Testis (tissue), 3 donors: ENCODE measurements around the gene GALE. TPM values are rescaled to one million over a fixed set of nuclear protein-coding genes. Genes with fewer than 3 reads are reported as not detected.
A peak's percentile ranks its signal among the peaks of the same experiment; 100 is the strongest.

Source experiments
- DNase-seq: peaks from one replicate; pipeline ENCODE4 v3.0.0-alpha.2; 2019
- H3K27ac ChIP-seq, 2 donors: fragments of 200-600 bp; sonication (generic); one replicate each; pipeline ENCODE4 v1.5.1; 2019
- H3K27me3 ChIP-seq: fragments of 200-600 bp; sonication (generic); one replicate; pipeline ENCODE4 v1.5.1; 2019
- H3K36me3 ChIP-seq: fragments of 200-600 bp; sonication (generic); one replicate; pipeline ENCODE4 v1.5.1; 2017; ENCODE audit warnings: low read depth; ENCODE audit errors: missing control alignments
- H3K4me1 ChIP-seq: fragments of 200-600 bp; sonication (generic); one replicate; pipeline ENCODE4 v1.5.1; 2019
- H3K4me3 ChIP-seq, 2 donors: fragments of 200-600 bp; sonication (generic); one replicate each; pipeline ENCODE4 v1.5.1; 2017 to 2019
- H3K9me3 ChIP-seq: fragments of 200-600 bp; sonication (generic); one replicate; pipeline ENCODE4 v1.5.1; 2017
- POLR2A ChIP-seq: fragments of 450-650 bp; IDR thresholded peaks from one replicate; pipeline ENCODE4 v1.6.1; 2017; ENCODE audit warnings: antibody characterized with exemption, mild to moderate bottlenecking, moderate library complexity
- WGBS, 2 donors: methylation state at CpG; one replicate each; pipeline ENCODE4 v1.1.5; 2018; 5-methylcytosine and 5-hydroxymethylcytosine counted together
- intact Hi-C: fragments of 100-400 bp; cut with DNase I; formaldehyde crosslinking; loops from one replicate; pipeline ENCODE4 v1.15.1; 2023; ENCODE audit warnings: low total_unique reads
- polyA plus RNA-seq: library from polyadenylated mRNA; stranded (reverse); fragments of 350-450 nt; fragmentation: Illumina TruSeq; extraction: RNeasy Lipid Tissue Mini Kit (QIAGEN cat#74804); gene quantifications from one replicate; pipeline ENCODE4 v1.2.3, GENCODE V29; 2014; ENCODE audit warnings: low read depth, low replicate concordance; ENCODE audit not compliant: insufficient read depth
- total RNA-seq, 2 donors: library from RNA; depleted of rRNA; stranded (reverse); fragments of >200 nt; gene quantifications; one replicate each; pipeline ENCODE4 v1.2.3, GENCODE V29; 2016
- TF ChIP-seq, protein P1 (sequence below), 3 experiments: fragments of 450-650 bp in 2 of 3; fragments of 200-600 bp in 1 of 3; sonication (generic) in 1 of 3; IDR thresholded peaks; one replicate each; pipeline ENCODE4 v1.5.1; 2016 to 2019; ENCODE audit warnings: antibody characterized with exemption in 3 of 3, mild to moderate bottlenecking in 2 of 3, moderate library complexity in 1 of 3

GALE gene
- total and polyA plus RNA-seq, 3 donors from 2014 or later = 18.7 to 26.1 (median 23.2) TPM

GRCh38 chr1:23792151-23792945 is 8.2 kb downstream of the GALE start:
- no peak for TF ChIP-seq POLR2A
- TF ChIP-seq, protein P1, sequence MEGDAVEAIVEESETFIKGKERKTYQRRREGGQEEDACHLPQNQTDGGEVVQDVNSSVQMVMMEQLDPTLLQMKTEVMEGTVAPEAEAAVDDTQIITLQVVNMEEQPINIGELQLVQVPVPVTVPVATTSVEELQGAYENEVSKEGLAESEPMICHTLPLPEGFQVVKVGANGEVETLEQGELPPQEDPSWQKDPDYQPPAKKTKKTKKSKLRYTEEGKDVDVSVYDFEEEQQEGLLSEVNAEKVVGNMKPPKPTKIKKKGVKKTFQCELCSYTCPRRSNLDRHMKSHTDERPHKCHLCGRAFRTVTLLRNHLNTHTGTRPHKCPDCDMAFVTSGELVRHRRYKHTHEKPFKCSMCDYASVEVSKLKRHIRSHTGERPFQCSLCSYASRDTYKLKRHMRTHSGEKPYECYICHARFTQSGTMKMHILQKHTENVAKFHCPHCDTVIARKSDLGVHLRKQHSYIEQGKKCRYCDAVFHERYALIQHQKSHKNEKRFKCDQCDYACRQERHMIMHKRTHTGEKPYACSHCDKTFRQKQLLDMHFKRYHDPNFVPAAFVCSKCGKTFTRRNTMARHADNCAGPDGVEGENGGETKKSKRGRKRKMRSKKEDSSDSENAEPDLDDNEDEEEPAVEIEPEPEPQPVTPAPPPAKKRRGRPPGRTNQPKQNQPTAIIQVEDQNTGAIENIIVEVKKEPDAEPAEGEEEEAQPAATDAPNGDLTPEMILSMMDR (IDR thresholded peaks at IDR 0.05) = no peak
- H3K27ac ChIP-seq = no peak overlapping the region
- H3K4me3 ChIP-seq = no peak overlapping the region
- no peaks in the 10 kb centered on the region for H3K36me3 ChIP-seq
- H3K4me1 ChIP-seq = peaks cover 12% of the 10 kb centered on the region
- intact Hi-C loops = no loop called here
- 15 to 59% methylated on average over 4 to 19 of the region's 19 CpGs for WGBS, 2 donors
- H3K9me3 ChIP-seq = no peaks in the 10 kb centered on the region
- no peaks in the 10 kb centered on the region for H3K27me3 ChIP-seq
- DNase-seq = no peak

DNA sequence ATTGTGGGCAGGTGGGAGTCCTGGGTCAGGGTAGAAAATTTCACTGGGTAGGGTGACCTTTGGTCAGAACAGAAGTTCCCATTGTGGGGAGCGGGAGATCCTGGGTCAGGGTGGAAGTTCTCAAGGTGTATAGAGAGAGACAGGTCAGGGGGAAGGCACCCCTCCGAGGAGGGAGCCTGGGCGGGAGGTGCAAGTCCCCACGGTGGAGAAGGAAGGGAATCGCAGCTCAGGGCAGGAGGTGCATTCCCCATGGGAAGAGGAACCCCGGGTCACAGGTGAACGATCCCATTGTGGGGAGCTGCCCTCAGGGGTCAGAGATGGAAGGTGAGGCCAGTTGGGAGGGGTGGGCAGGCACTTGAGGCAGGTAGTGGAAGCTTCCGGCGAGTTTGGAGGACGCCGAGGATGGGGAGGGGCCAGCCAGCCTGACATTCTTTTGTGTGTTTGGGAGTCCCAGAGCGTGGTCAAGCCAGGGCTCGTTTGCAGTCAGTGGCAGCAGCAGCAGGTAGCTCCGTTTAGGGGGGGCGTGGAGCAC is 9.0 kb downstream of the GALE start:
- DNase-seq = no peak
- H3K4me3 ChIP-seq = peak overlapping the region; percentile 66 to 80
- no peaks in the 10 kb centered on the region for H3K27me3 ChIP-seq
- TF ChIP-seq POLR2A = no peak
- TF ChIP-seq, protein P1 (IDR thresholded peaks at IDR 0.05) = no peak
- peak overlapping the region in 1 of 2 donors; percentile 51 for H3K27ac ChIP-seq
- intact Hi-C loops = no loop called here
- WGBS, 2 donors = 0 to 1% methylated on average over 14 to 15 of the region's 15 CpGs
- peaks cover 12% of the 10 kb centered on the region for H3K4me1 ChIP-seq
- H3K36me3 ChIP-seq = no peaks in the 10 kb centered on the region
- no peaks in the 10 kb centered on the region for H3K9me3 ChIP-seq

DNA sequence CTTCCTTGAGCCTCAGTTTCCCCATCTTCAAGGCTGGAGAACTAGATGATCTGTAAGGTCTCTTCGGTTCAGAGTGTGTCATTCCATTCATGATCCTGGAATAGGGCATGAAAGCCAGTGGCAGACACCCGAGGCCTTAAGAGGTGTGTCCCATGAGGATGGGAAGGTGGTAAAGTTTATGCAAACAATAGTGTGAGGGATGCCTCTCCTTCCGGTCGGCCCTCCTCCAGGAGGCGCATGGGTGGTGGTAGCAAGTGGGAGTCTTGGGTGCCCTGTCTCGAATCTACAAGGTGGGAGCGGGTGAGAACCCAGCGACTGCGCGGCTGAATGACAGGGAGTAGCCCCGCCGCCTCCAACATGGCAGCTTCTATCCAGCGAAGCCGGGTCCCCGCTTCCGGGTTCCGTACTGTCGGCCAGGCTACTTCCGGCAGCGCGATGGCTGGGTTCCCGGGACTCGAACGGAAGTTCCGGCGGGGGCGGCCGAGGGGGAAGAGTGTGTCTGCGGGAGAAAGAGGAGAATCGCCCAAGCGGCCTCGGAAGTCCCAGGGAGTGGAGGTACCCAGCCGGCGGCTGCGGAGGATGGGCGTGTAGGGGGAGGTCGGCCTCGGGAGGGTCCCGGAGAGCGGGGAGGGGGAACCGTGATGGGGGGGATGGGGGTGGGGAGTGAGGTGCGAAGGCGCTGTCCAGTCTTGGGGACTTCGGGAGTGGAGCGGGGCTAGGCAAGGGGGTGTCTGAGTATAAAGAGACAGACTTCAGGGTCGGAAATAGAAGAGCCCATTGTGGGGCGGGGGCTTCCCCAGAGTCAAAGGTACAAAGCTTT is 9.6 kb downstream of the GALE start, which contains the start of gene LYPLA2:
TSS of gene LYPLA2 (plus strand) at position 450 of the 820 bp plus-strand sequence. CDS start 1,538 bp downstream, outside the sequence.
- Histone ChIP-seq H3K4me1 (peaks cover 12% of the 10 kb centered on the region), H3K27ac (peak within 1 kb of the TSS in 1 of 2 donors; percentile 51), H3K27me3 (no peaks in the 10 kb centered on the region), H3K36me3 (no peaks in the 10 kb centered on the region), H3K9me3 (no peaks in the 10 kb centered on the region), H3K4me3 (peak within 1 kb of the TSS; percentile 66 to 80)
- intact Hi-C loops = no loop called here
- no peak for TF ChIP-seq POLR2A
- TF ChIP-seq, protein P1 (IDR thresholded peaks at IDR 0.05) = no peak
- WGBS, 2 donors = 1 to 2% methylated on average over 21 to 47 of the region's 47 CpGs
- DNase-seq = peak; percentile 97

GRCh38 chr1:23788695-23789094 is 11.9 kb downstream of the GALE start:
- H3K9me3 ChIP-seq = no peaks in the 10 kb centered on the region
- H3K4me1 ChIP-seq = peaks cover 12% of the 10 kb centered on the region
- DNase-seq = no peak
- H3K4me3 ChIP-seq = no peak overlapping the region
- TF ChIP-seq, protein P1 (IDR thresholded peaks at IDR 0.05) = no peak
- no peak for TF ChIP-seq POLR2A
- no peaks in the 10 kb centered on the region for H3K27me3 ChIP-seq
- no peaks in the 10 kb centered on the region for H3K36me3 ChIP-seq
- 97 to 98% methylated on average over 3 of the region's 3 CpGs for WGBS, 2 donors
- no peak overlapping the region for H3K27ac ChIP-seq
- intact Hi-C loops = no loop called here
